Small intestine (tissue), 7 donors: ENCODE results near the gene STAMBP. TPM values are rescaled to one million over a fixed set of nuclear protein-coding genes. Genes with fewer than 3 reads are reported as not detected.

Experiments used
- DNase-seq, 2 donors: peaks; one replicate each; pipeline versions ENCODE4 v3.0.0 to v3.0.0-alpha.2; 2013
- FAIRE-seq: peaks from 2 replicates; lab custom pipeline; 2012; peaks lifted over from hg19 to GRCh38; lab: Jason Lieb, UNC
- H3K27ac ChIP-seq, 3 donors: one replicate each; pipeline ENCODE4 v1.5.1; 2013; ENCODE audit warnings: low read length in 2 of 3, mild to moderate bottlenecking in 2 of 3, control low read depth in 1 of 3, inconsistent platforms in 1 of 3, low read depth in 1 of 3, moderate library complexity in 1 of 3
- H3K27me3 ChIP-seq, 3 donors: one replicate each; pipeline ENCODE4 v1.6.1; 2013; ENCODE audit warnings: low read length in 3 of 3, inconsistent platforms in 1 of 3; ENCODE audit not compliant: control insufficient read depth in 3 of 3, insufficient read depth in 3 of 3
- H3K36me3 ChIP-seq, 3 donors: one replicate each; pipeline ENCODE4 v1.6.1; 2013; ENCODE audit warnings: low read length in 3 of 3, inconsistent platforms in 1 of 3, low read depth in 1 of 3, mild to moderate bottlenecking in 1 of 3, moderate library complexity in 1 of 3; ENCODE audit not compliant: control insufficient read depth in 3 of 3, insufficient read depth in 2 of 3
- H3K4me1 ChIP-seq, 3 donors: one replicate each; pipeline ENCODE4 v1.6.1; 2013; ENCODE audit warnings: low read length in 2 of 3, inconsistent platforms in 1 of 3, low read depth in 1 of 3, mild to moderate bottlenecking in 1 of 3, moderate library complexity in 1 of 3; ENCODE audit not compliant: control insufficient read depth in 3 of 3, insufficient read depth in 2 of 3
- H3K4me3 ChIP-seq, 3 donors: one replicate each; pipeline ENCODE4 v1.5.1; 2013; ENCODE audit warnings: low read length in 3 of 3, control low read depth in 1 of 3, inconsistent platforms in 1 of 3, low read depth in 1 of 3, mild to moderate bottlenecking in 1 of 3, moderate library complexity in 1 of 3
- H3K9me3 ChIP-seq, 2 donors: one replicate each; pipeline ENCODE4 v1.6.1; 2013; ENCODE audit warnings: low read depth in 1 of 2, low read length in 1 of 2; ENCODE audit not compliant: control insufficient read depth in 2 of 2, insufficient read depth in 1 of 2
- WGBS, 3 donors: extraction: QIAGEN DNeasy Blood & Tissue Kit; methylation state at CpG; one replicate each; pipeline ENCODE4 v1.1.7; 2013; 5-methylcytosine and 5-hydroxymethylcytosine counted together
- polyA plus RNA-seq, 4 donors: library from polyadenylated mRNA; stranded (reverse) in 3 of 4; unstranded in 1 of 4; fragments of 200-250 nt in 3 of 4; fragments of 120-200 nt in 1 of 4; gene quantifications; one replicate each; pipeline versions ENCODE4 v1.2.1 to v1.2.3, GENCODE V29; 2013
- donor health status: healthy with polysubstance abuse.
- donor health status: control.
- donor health status: control.
- donor health status: Bipolar disorder and iron deficiency.
- donor health status: healthy.

STAMBP gene
- polyA plus RNA-seq, 4 donors, result 30.3 to 51.4 (median 40.1) TPM

DNA sequence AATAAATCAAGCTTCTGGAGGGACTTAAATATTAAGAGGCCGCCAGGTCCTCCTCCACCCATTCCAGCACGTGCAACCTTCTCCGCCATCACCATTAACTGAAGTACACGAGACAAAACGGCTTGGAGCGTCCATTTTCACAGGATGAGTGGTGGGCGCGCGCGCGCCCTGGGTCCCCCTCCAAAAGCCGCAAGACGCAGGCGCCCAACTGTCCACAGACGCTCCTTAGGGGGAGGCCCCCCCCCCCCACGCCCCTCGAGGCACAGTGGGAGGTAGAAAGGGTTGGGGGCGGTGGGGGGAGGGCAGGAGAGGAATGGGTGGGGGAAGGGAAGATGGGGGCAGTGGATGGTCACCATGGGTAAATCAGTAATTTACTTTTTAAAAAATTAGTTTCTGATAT, 10.5 kb upstream of the STAMBP start:
- FAIRE-seq (no peak), DNase-seq (no peak)
- Histone ChIP-seq H3K27ac (no peak overlapping the region), H3K4me1 (no peaks in the 10 kb centered on the region), H3K4me3 (no peak overlapping the region), H3K27me3 (peaks cover 0 to 4% (median 0%) of the 10 kb centered on the region in 3 donors), H3K36me3 (no peaks in the 10 kb centered on the region), H3K9me3 (no peaks in the 10 kb centered on the region)
- WGBS, 3 donors, result 81 to 85% (median 83%) methylated on average over 17 to 18 of the region's 18 CpGs

GRCh38 chr2:73821227-73821626, 7.5 kb upstream of the STAMBP start:
- Histone ChIP-seq H3K36me3 (no peaks in the 10 kb centered on the region), H3K9me3 (no peaks in the 10 kb centered on the region), H3K4me3 (no peak overlapping the region), H3K27ac (no peak overlapping the region), H3K4me1 (no peaks in the 10 kb centered on the region), H3K27me3 (no peaks in the 10 kb centered on the region)
- FAIRE-seq (no peak), DNase-seq (no peak)
- 31 to 41% (median 35%) methylated on average over 2 of the region's 2 CpGs for WGBS, 3 donors

DNA sequence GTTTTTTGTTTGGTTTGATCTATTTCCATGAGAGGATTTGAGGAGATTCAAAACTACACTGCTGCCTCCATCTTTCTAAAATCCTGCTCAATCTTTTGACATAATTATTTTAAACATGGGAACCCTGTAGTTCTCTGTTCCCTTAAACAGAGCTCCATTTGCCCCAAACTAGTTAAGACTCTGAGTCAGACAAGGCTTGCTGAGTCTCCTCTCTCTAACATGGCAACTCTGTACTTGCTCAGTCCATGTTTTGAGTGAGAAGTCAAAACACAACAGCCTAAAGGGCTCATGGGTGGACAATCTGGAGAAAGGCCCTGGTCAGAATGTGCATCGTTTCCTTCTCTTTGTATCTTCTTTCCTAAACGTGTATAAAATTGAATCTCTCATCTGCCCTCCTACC, 7.1 kb upstream of the STAMBP start:
- FAIRE-seq (no peak), DNase-seq (no peak)
- Histone ChIP-seq H3K36me3 (no peaks in the 10 kb centered on the region), H3K9me3 (no peaks in the 10 kb centered on the region), H3K27me3 (no peaks in the 10 kb centered on the region), H3K4me1 (no peaks in the 10 kb centered on the region), H3K27ac (no peak overlapping the region), H3K4me3 (no peak overlapping the region)
- 67 to 74% (median 70%) methylated on average over 2 of the region's 2 CpGs for WGBS, 3 donors

DNA sequence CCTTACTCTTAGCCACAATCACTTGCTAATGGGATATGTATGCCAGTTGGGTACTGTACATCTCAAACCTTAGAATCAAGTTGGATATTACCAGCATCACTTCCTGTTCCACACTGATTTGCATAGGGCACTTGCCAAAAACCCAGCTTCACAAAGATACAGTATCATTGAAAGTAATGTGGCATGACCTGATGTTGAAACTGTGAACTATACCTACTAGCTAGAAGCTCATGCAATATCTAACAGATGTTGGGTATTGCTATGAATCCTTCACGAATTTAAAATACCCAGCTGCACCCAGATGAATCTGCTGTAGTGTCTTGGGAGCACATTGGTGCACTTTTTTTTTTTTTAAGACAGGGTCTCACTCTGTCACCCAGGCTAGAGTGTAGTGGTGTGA, 6.5 kb upstream of the STAMBP start:
- no peaks in the 10 kb centered on the region for H3K36me3 ChIP-seq
- no peaks in the 10 kb centered on the region for H3K9me3 ChIP-seq
- no peaks in the 10 kb centered on the region for H3K27me3 ChIP-seq
- H3K4me1 ChIP-seq, result no peaks in the 10 kb centered on the region
- 46 to 49% (median 48%) methylated on average over 1 of the region's 1 CpG for WGBS, 3 donors
- H3K4me3 ChIP-seq, result no peak overlapping the region
- DNase-seq, result no peak
- H3K27ac ChIP-seq, result no peak overlapping the region
- FAIRE-seq, result no peak

GRCh38 chr2:73822991-73823390, 5.8 kb upstream of the STAMBP start:
- H3K27me3 ChIP-seq, result no peaks in the 10 kb centered on the region
- H3K4me3 ChIP-seq, result no peak overlapping the region
- no peaks in the 10 kb centered on the region for H3K9me3 ChIP-seq
- DNase-seq, result no peak
- WGBS, 3 donors, result 66 to 78% (median 76%) methylated on average over 2 of the region's 2 CpGs
- no peak for FAIRE-seq
- H3K36me3 ChIP-seq, result no peaks in the 10 kb centered on the region
- H3K4me1 ChIP-seq, result peaks cover 0 to under 1% (median 0%) of the 10 kb centered on the region in 3 donors
- H3K27ac ChIP-seq, result no peak overlapping the region

DNA sequence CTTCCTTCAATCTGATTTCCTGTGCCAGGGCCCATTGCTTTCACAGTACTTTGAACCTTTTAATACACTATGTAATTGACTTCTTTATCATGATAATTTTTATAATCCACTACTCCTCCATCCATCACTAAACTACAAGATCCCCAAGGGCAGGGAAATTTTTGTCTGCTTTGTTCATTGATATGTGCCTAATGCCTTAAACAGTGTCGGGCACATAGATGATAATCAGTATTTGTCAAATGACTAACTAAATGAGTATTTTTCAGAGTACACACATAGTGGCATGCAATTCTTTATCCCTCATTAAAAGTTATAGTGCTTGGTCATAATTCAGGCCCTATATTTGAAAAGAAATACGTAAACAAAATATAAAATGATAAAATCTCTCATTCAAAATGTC, 5.3 kb upstream of the STAMBP start:
- no peaks in the 10 kb centered on the region for H3K27me3 ChIP-seq
- H3K4me1 ChIP-seq, result peaks cover 0 to 3% (median 3%) of the 10 kb centered on the region in 3 donors
- FAIRE-seq (no peak), DNase-seq (peak in 1 of 2 donors; percentile 35)
- H3K9me3 ChIP-seq, result no peaks in the 10 kb centered on the region
- H3K4me3 ChIP-seq, result no peak overlapping the region
- H3K36me3 ChIP-seq, result no peaks in the 10 kb centered on the region
- H3K27ac ChIP-seq, result peak overlapping the region in 1 of 3 donors; percentile 11
- 13 to 38% (median 29%) methylated on average over 2 of the region's 2 CpGs for WGBS, 3 donors

DNA sequence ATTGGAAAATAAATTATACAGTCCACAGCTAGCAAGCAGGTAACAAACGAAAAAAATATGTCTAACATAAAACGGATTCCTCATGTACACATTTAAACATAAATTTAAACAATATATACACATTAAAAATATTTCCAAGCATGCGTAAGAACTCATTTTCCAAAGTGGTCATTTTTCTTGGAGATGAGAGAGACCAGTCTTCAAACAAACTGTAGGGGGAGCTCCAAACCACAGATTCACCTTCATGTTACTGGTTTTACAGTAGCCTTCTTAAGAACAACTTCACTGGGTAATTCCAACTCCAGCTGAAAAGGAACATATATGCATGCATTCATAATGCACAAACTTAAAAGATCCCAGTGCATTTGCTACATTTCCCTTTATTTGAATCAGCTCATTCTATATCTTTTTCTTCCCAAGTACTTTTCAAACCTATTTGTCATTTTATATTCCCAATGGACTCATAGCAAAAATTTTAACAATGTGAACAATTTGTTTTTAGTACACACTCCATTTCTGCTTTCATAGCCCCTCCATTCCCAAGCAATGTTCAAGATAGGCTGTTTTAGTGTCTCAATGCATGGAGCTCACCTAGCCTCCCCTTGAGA, 4.7 kb upstream of the STAMBP start:
- DNase-seq (peak; percentile 80 to 81), FAIRE-seq (no peak)
- Histone ChIP-seq H3K27ac (no peak overlapping the region), H3K4me1 (peaks cover 0 to 4% (median 3%) of the 10 kb centered on the region in 3 donors), H3K36me3 (no peaks in the 10 kb centered on the region), H3K9me3 (no peaks in the 10 kb centered on the region), H3K4me3 (no peak overlapping the region), H3K27me3 (no peaks in the 10 kb centered on the region)
- WGBS, 3 donors, result 6 to 13% (median 7%) methylated on average over 3 of the region's 3 CpGs

- Histone ChIP-seq H3K27me3 (no peaks in the 10 kb centered on the region), H3K36me3 (no peaks in the 10 kb centered on the region), H3K4me3 (no peak overlapping the region), H3K4me1 (peaks cover 3 to 8% (median 6%) of the 10 kb centered on the region in 3 donors), H3K27ac (no peak overlapping the region), H3K9me3 (no peaks in the 10 kb centered on the region)
- DNase-seq (no peak), FAIRE-seq (no peak)
- 81 to 91% (median 88%) methylated on average over 4 of the region's 4 CpGs for WGBS, 3 donors
Observed at GRCh38 chr2:73825408-73825807, 3.4 kb upstream of the STAMBP start.

GRCh38 chr2:73827018-73827417, 1.7 kb upstream of the STAMBP start:
- Histone ChIP-seq H3K27ac (no peak overlapping the region), H3K36me3 (peaks cover 0 to 3% (median 0%) of the 10 kb centered on the region in 3 donors), H3K27me3 (no peaks in the 10 kb centered on the region), H3K4me1 (peaks cover 7 to 8% (median 7%) of the 10 kb centered on the region in 3 donors), H3K4me3 (no peak overlapping the region), H3K9me3 (no peaks in the 10 kb centered on the region)
- DNase-seq (peak; percentile 31 to 36), FAIRE-seq (no peak)
- 12 to 28% (median 27%) methylated on average over 2 of the region's 2 CpGs for WGBS, 3 donors
